Activated gamma-delta T cell treated with anti-CD3 and anti-CD28 coated beads, Interleukin-2, amount 50 U/mL, for 16 hours (primary cell): ENCODE results near the gene GABPB1.

Experiments
- DNase-seq: peaks from one replicate; pipeline ENCODE4 v3.0.0-alpha.2; 2020; ENCODE audit warnings: low read depth

The GABPB1 gene

DNA sequence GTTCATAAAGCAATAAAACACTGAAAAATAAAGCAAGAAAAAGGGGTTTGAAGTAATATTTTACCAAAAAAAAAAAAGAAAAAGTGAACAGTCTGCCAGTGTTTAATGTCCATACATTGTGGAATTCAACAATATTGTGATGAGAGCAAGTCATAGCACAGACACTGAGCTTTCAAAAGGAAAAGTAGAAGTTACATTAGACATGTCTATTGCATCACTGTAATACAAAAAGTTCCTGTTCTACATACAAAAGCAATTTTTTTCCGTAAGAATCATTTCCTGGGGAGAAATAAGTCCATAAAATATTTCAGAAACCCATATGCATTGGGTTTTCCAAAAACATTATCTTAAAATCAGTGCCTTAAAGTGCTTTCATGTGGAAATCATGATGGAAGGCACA is 77.6 kb downstream of the GABPB1 start:
- DNase-seq = no peak

DNA sequence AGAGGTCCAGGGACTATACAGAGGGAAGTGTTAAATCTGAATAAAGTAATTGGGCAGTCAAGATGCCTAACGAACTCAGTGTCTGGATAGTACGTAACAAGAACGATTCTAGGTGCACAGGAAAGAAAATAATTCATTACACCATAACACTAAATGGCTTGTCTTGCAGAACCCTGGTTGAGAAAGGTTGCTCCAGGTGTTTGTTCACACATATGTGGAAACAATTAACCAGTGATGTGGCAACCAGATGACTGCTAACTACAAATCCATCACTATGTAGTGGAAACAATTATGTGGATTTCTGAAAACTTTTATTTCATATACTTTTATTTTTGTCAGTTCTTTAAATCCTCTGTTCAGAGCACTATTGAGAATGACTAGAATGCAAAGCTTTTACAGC is 79.1 kb downstream of the GABPB1 start:
- no peak for DNase-seq

GRCh38 chr15:50275091-50275490 is 79.9 kb downstream of the GABPB1 start:
- no peak for DNase-seq

- no peak for DNase-seq
Observed at GRCh38 chr15:50267577-50267976, 87.4 kb downstream of the GABPB1 start.

GRCh38 chr15:50265620-50266019 is 89.4 kb downstream of the GABPB1 start, which contains the start of gene HDC:
HDC (minus strand) TSS chr15:50265726; CDS start chr15:50265623, 103 bp downstream.
- no peak for DNase-seq

GRCh38 chr15:50262533-50262932 is 92.5 kb downstream of the GABPB1 start:
- peak; percentile 32 for DNase-seq

GRCh38 chr15:50261981-50262380 is 93.0 kb downstream of the GABPB1 start:
- no peak for DNase-seq

- no peak for DNase-seq
Observed at GRCh38 chr15:50260969-50261496, 94.0 kb downstream of the GABPB1 start.

GRCh38 chr15:50259276-50259675 is 95.7 kb downstream of the GABPB1 start:
- DNase-seq = no peak

DNA sequence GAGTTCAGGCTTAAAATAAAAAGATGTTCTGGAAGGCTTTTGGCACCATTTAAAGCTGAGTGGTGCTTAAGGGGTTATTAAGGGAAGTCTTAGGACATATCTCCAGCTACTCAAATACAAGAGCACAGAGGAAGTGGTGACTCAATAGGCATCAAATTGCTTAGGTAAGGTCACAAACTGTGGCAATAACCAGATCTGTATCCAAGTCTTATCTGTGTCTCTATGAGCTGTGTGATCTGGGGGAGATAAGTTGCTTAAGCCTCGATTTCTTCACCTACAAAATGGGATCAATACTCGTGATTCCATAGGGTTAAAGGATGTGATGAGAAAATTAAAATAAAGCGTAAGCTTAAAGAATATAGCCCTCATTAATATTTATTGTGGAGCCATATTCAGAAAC is 97.1 kb downstream of the GABPB1 start:
- DNase-seq = no peak

GRCh38 chr15:50257332-50257731 is 97.7 kb downstream of the GABPB1 start:
- no peak for DNase-seq

- DNase-seq = no peak
Observed at GRCh38 chr15:50256188-50257041, 98.6 kb downstream of the GABPB1 start.

DNA sequence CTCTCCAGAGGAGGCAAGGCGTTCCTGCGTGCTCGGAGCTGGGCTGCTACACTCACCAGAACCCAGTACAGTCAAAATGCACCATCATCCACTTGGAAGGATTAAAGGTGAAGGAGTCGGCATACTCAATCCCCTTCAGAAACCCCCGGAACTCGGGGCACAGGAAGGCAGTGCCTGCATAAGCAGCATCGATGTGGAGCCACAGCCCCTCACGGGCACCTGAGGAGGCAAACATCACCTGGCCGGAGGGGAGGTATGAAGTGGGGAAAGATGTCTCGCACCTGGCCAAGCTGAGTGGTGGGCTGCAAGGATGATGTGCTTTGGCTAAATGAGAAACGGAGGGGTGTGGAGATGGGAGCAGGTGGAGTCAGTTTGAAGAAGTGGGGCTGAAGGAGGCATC is 102.4 kb downstream of the GABPB1 start:
- DNase-seq = no peak

DNA sequence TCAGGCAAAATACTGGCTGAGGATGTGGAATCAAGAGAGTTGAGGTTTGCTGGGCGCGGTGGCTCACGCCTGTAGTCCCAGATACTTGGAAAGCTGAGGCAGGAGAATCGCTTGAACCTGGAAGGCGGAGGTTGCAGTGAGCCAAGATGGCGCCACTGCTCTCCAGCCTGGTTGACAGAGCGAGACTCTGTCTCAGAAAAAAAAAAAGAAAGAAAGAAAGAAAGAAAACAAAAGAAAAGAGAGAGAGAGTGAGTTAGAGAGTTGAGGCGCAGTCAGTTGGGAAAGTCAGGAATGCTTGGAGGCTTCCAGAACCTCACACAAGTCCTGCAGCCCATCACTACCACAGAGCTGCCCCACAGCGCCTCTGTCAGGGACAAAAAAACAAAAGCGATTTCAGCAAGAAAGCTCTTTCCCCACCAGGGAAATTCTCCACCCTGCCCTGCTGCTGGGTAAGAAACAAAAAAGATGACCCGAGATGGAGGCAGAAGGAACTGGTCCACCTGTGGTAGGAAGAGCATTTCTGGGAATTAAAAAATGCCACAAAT is 103.3 kb downstream of the GABPB1 start:
- DNase-seq = no peak

DNA sequence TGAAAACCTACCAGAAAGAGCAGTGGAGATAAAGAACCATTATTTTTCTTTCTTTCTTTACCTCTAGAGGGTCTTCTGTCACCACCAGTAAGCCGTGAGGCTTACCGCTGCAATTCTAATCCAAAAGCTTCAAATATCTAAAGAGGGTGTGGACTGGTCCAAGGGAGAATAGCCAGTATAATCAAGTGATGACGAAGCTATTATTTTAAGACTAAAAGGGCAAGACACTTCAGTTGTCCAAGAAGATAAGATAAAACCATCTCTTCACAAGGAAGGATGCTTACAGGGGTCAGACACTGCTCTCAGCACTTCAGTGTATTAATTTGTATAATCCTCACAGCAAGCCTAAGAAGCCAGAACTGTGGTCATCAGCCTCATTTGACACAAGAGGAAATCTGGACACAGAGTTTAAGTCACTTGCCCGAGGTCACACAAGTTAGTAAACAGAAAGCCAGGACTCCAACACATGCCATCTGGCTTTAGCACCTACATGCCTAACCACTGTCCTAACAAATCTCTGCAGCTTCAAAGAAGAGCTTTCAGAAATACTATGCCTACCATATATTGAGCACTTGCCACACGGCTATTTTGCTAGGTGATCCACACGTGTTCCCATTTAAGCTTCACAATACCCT is 104.1 kb downstream of the GABPB1 start:
- DNase-seq = no peak

- DNase-seq = no peak
Observed at GRCh38 chr15:50249704-50250103, 105.3 kb downstream of the GABPB1 start.

- no peak for DNase-seq
Observed at GRCh38 chr15:50248994-50249582, 105.9 kb downstream of the GABPB1 start.

- DNase-seq = no peak
Observed at GRCh38 chr15:50247819-50248655, 107.0 kb downstream of the GABPB1 start.

DNA sequence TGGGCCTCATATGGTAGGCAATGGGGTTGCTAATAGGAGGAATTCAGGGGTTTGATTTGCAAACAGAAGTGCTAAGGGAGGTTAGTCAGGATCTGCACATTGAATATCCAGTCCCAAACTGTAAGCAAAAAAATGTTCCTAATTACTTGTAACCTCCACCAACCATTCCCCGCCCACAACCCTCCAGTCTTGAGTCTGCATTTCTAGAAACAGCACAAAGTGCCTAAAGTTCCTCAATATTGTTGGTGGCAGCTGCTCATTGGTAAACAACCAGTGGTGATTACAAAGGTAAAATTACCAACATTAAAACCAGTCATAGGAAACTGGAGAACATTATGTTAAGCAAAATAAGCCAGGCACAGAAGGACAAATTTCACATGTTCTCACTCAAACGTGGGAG is 108.4 kb downstream of the GABPB1 start:
- no peak for DNase-seq

DNA sequence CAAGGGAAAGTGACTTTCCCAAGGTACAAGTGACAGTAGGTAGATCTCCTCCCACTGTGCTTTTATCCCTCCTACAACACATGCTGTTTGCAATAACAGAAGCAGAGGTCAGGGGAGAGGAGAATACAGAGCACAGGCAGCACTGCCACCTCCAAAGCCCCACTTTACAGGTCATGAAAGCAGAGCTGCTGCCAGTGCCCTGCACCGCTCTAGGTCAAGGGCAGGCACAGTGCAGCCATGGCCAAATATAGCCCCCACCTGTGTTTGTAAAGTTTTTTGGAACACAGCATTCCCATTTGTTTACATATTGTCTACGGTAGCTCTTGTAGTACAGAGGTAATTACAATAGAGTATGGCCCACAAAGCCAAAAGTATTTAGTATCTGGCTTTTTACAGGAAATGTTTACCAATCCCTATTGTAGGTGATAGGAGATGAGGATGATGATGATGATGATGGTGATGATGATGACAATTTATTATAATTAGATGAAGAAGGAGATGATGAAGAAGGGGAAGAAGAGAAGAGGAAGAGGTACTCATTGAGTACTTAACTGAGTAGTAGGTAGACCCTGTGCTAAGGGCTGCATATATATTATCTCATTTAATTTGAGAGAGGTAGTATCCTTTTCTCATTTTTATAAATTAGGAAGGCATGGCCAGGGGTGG is 109.9 kb downstream of the GABPB1 start:
- no peak for DNase-seq

- no peak for DNase-seq
Observed at GRCh38 chr15:50244153-50244552, 110.8 kb downstream of the GABPB1 start.
